ENCODE measurements around the gene STK17A.
"Not testable (repeated sequence)": the region's sequence is repeated elsewhere in the genome, so short reads cannot be mapped to it uniquely, and the experiment has no call there.

Gene STK17A

GRCh38 chr7:43583424-43584194 is 701 bp downstream of the STK17A start:
- POLR2A ChIA-PET, result interaction anchor here (0.8 to 1.8 kb wide), 5 partner anchors 117 to 242 kb away, joined by 3 to 14 read pairs (median 4); partner anchors contain the start of genes BLVRA and COA1
- 0 out of 2 replicates have a peak, but pooled peaks have one; percentile 18 for TF ChIP-seq L3MBTL2 (conservative IDR thresholded peaks at IDR 0.05)
- no peak for TF ChIP-seq HDGF (IDR thresholded peaks at IDR 0.05; ENCODE audit: borderline replicate concordance)
- TF ChIP-seq FOXK2 (IDR thresholded peaks at IDR 0.05), result no peak
- TF ChIP-seq SP1 (IDR thresholded peaks at IDR 0.05), result no peak
- CTCF ChIA-PET, result interaction anchor here (0.8 to 4.6 kb wide), 18 partner anchors 11 to 255 kb away, joined by 3 to 60 read pairs (median 6); partner anchors contain the start of gene COA1
- DNase-seq (ENCODE audit: extremely low spot score), result peak; percentile 32

- no peak for DNase-seq (ENCODE audit: extremely low spot score)
- ChIA-PET POLR2A (no interaction called here), CTCF (interaction anchor here (0.6 to 4.6 kb wide), 2 partner anchors 115 to 225 kb away, joined by 3 to 60 read pairs; no protein-coding TSS in a partner anchor)
- no peak for TF ChIP-seq FOXA1 (IDR thresholded peaks at IDR 0.05)
- TF ChIP-seq CTBP1 (IDR thresholded peaks at IDR 0.05; ENCODE audit: borderline replicate concordance), result no peak
Measured at GRCh38 chr7:43584195-43584586, 1.3 kb downstream of the STK17A start.

- DNase-seq (ENCODE audit: extremely low spot score); POLR2A ChIA-PET: not testable (repeated sequence)
- CTCF ChIA-PET, result interaction anchor here (0.6 to 4.6 kb wide), 4 partner anchors 109 to 224 kb away, joined by 3 to 60 read pairs (median 4); no protein-coding TSS in a partner anchor
Measured at GRCh38 chr7:43584733-43585132, 1.8 kb downstream of the STK17A start.

GRCh38 chr7:43585562-43585961 is 2.7 kb downstream of the STK17A start:
- DNase-seq (ENCODE audit: extremely low spot score), result no peak

GRCh38 chr7:43586251-43586900 is 3.5 kb downstream of the STK17A start:
- ChIA-PET POLR2A (interaction anchor here (1.6 kb wide), 1 partner anchor 143 kb away, joined by 3 read pairs; the partner anchor contains the start of gene COA1), CTCF (interaction anchor here (4.6 kb wide), 1 partner anchor 113 kb away, joined by 60 read pairs; no protein-coding TSS in a partner anchor)
- DNase-seq (ENCODE audit: extremely low spot score), result no peak
- no peak for TF ChIP-seq FOXK2 (IDR thresholded peaks at IDR 0.05)
- TF ChIP-seq HDGF (IDR thresholded peaks at IDR 0.05; ENCODE audit: borderline replicate concordance), result no peak
- TF ChIP-seq TARDBP (IDR thresholded peaks at IDR 0.05), result no peak
- TF ChIP-seq PKNOX1 (IDR thresholded peaks at IDR 0.05), result no peak
- TF ChIP-seq NFRKB (IDR thresholded peaks at IDR 0.05), result no peak
- TF ChIP-seq L3MBTL2 (conservative IDR thresholded peaks at IDR 0.05), result no peak
- TF ChIP-seq SUZ12 (IDR thresholded peaks at IDR 0.05), result no peak
- TF ChIP-seq FOXA1 (IDR thresholded peaks at IDR 0.05), result no peak
- no peak for TF ChIP-seq ARNT (IDR thresholded peaks at IDR 0.05)
- no peak for TF ChIP-seq FOXM1 (IDR thresholded peaks at IDR 0.05; ENCODE audit: borderline replicate concordance)
- TF ChIP-seq ELF4 (IDR thresholded peaks at IDR 0.05), result no peak
- no peak for TF ChIP-seq SP1 (IDR thresholded peaks at IDR 0.05)

More at GRCh38 chr7:43585562-43585961, 2.7 kb downstream of the STK17A start:
- TF ChIP-seq L3MBTL2 (conservative IDR thresholded peaks at IDR 0.05) (no peak), BHLHE40 (IDR thresholded peaks at IDR 0.05; ENCODE audit: borderline replicate concordance) (no peak), ZNF384 (IDR thresholded peaks at IDR 0.05) (no peak), SP1 (IDR thresholded peaks at IDR 0.05) (no peak), PKNOX1 (IDR thresholded peaks at IDR 0.05) (no peak), NFRKB (IDR thresholded peaks at IDR 0.05) (no peak), ELF4 (IDR thresholded peaks at IDR 0.05) (no peak), TARDBP (IDR thresholded peaks at IDR 0.05) (no peak), FOXA1 (IDR thresholded peaks at IDR 0.05) (no peak), FOXK2 (IDR thresholded peaks at IDR 0.05) (no peak), ARNT (IDR thresholded peaks at IDR 0.05) (no peak), HDGF (IDR thresholded peaks at IDR 0.05; ENCODE audit: borderline replicate concordance) (no peak), CTBP1 (IDR thresholded peaks at IDR 0.05; ENCODE audit: borderline replicate concordance) (no peak), SUZ12 (IDR thresholded peaks at IDR 0.05) (no peak), LEF1 (IDR thresholded peaks at IDR 0.05; ENCODE audit: borderline replicate concordance) (no peak), FOXM1 (IDR thresholded peaks at IDR 0.05; ENCODE audit: borderline replicate concordance) (no peak)
- POLR2A ChIA-PET, result interaction anchor here (1.6 kb wide), 1 partner anchor 144 kb away, joined by 3 read pairs; the partner anchor contains the start of gene COA1
- CTCF ChIA-PET, result interaction anchor here (0.6 to 4.6 kb wide), 2 partner anchors 114 to 131 kb away, joined by 4 to 60 read pairs; no protein-coding TSS in a partner anchor

GRCh38 chr7:43588477-43589132 is 5.7 kb downstream of the STK17A start:
- peak; percentile 72; the same call in 1 of the 2 replicates for TF ChIP-seq CTBP1 (IDR thresholded peaks at IDR 0.05; ENCODE audit: borderline replicate concordance)
- TF ChIP-seq ZNF384 (IDR thresholded peaks at IDR 0.05), result no peak
- peak; percentile 94 for TF ChIP-seq PKNOX1 (IDR thresholded peaks at IDR 0.05)
- DNase-seq (ENCODE audit: extremely low spot score), result no peak
- POLR2A ChIA-PET, result no interaction called here
- CTCF ChIA-PET, result no interaction called here

Data from HEK293T (cell line).